NCI-H1436 (cell line): ENCODE data around the gene TECPR1.

Source experiments
- DNase-seq: peaks from one replicate; lab custom pipeline; 2025; lab: John Stamatoyannopoulos, UW

TECPR1 gene

DNA sequence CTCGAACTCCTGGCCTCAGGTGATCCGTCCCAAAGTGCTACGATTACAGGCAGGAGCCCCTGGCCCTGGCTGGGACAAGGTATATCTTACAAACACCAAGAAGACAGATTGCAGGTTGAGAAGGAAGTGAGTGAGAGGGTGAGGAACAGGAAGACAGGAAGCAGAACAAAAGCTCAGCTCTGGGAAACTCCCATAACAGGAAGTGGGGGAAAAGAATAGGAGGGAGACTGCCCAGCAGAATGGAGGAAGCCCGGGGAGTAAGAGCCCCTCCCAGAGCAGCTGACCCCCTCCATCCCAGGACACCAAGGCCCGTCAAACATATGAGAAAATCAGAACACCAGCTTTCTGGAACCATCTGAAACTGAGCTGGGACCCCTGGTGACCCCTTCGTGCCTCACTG, 2.9 kb downstream of the TECPR1 start:
- DNase-seq = no peak

DNA sequence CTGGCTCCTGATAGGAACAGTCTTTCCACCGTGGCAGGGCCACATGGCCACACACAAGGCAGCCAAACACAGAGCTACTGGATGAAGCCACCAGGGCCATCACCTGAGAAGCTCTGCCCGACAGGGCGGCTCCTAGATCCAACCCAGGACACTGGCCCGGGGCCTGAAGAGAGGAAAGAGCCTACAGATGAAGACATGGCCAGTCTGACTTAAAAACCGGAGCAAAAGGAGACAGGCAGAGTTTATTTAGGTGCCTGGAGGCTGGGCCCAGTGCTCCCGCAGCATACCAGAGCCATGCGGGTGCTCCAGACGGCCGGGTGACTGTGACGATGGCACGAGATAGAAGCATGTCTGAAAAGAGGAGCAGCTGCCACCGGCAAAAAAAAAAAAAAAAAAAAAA, 3.9 kb downstream of the TECPR1 start:
- DNase-seq = no peak

DNA sequence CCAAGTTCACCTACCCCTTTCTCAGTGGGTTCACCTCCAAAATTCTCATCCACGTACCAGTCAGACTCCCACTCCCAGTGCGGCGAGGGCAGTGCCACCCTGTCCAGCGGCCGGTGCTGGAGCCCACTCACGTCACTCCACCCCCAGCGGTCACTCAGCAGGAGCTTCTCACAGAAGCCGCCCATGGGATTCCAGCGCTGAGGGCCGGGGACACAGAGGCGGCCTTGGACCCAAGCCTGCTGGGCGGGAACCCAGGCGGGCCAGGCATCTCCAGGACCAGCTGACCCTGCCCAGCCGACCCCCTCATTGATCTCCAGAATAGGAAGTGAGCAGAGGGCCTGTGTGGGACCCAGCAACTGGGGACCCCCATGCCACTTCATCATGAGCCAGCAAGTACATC, 7.2 kb downstream of the TECPR1 start:
- DNase-seq = no peak

DNA sequence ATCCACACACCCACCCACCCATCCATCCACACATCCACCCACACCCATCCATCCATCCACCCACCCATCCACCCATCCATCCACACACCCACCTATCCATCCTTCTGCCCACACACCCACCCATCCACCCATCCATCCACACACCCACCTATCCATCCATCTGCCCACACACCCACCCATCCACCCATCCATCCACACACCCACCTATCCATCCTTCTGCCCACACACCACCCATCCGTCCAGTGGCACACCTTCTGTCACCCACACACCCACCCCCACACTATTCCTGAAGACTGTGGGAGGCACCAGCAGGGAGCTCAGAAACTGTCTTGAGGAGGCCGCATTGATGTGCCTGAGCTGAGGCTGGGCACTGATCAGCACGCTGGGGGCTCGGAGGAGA, 9.1 kb downstream of the TECPR1 start:
- DNase-seq = no peak

DNA sequence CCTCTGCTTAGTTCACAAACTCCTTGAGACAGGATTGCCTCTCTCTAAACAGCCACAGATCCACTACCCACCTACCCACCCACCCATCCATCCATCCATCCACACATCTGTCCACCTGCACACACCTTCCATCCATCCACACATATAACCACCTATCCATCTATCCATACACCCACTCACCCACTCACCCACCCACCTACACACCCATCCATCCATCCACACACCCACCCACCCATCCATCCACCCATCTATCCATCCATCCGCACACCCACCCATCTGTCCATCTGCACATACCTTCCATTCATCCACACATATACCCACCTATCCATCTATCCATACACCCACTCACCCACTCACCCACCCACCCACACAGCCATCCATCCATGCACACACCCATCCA, 9.7 kb downstream of the TECPR1 start:
- DNase-seq = no peak

DNA sequence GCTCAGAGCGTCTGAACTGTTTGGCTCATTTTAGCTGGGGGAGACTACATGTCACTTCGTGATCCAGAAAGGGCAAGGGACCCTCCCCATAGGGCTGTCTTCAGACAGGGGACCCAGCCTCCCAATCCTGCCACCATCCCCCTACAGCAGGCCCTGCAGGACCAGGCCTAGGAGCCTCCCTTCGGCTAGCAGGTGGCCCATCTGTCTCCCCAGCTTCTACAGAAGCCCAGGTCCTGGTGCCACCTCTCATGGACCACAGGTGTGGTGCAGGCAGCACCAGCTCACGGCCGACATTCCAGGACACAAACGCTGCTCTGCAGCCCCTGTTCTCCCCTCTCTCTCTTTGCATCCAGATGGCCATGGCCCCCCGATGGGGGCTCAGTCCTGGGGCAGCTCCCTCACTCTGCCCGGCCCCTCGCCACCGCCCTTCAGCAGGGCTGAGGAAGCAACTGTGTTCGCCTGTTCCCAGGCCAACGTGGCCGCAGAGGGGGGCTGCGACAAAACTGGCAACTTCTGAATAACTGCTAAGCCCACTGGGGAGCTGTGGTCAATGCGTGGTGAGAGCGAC, 10.3 kb downstream of the TECPR1 start:
- no peak for DNase-seq

DNA sequence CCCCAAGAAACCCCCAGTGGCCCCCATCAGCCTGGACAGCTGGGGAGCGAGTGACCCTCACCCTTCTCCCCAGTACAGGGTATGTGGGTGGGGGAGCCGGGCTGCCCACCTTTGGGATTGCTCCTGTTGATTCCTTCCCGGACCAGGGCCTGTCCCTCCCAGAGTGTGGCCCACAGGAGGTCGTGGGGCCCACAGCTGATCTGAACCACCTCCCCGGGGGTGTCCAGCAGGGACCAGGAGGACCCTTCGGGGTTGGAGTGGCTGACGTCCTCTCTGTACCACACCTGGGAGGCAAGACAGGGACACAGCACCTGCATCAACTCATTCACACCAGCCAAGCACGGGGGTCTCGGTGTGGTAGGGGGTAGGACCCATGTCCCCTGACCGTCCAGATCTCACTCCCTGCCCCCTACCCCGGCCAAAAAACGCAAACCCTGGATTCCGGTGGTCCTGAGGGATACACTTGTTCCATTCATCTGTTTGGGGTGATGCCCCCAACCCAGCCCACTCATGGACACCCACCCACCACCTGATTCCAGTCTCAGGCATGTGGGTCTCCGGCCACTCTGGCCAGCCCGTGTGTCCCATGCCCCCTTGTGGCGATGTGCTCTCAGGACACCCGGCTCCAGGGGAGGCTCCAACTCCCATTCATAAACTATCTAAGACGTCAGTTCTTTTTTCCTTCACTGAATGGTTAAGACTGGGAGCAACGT, 10.9 kb downstream of the TECPR1 start:
- no peak for DNase-seq

DNA sequence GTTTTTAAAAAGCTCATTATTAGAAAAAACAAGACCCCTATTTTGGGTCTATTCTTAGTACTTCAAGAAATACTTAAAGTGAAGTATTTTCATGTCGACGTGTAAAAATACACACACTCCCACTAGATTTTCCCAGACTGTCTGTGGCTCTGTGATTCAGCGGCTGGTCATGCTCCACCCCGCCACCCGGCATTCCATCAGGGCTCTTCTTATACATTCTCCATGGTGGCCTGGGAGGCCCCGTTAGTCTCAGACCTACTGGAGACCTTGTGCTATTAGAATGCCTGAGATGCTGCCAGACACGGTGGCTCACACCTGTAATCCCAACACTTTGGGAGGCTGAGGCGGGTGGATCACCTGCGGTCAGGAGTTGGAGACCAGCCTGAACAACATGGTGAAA, 13.1 kb downstream of the TECPR1 start:
- no peak for DNase-seq

DNA sequence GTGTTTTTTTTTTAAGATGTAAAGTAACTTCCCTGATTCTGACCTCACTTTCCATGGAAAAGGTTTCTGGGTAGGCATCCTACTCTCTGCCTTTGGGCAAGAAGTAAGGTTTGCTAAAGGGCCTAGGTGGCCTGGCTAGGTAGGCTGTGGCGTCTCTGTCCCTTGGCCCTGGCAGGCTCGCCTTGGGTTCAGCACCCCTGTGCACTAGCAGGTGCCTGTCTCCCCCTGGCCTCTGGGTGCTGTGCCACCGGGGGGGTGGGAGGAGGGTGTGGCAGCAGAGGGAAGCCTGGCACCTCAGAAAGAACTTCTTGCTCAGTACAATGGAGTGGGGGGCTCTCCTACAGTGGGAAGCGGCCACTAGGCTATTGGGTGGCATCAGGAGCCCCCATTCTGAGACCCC, 14.0 kb downstream of the TECPR1 start:
- no peak for DNase-seq

DNA sequence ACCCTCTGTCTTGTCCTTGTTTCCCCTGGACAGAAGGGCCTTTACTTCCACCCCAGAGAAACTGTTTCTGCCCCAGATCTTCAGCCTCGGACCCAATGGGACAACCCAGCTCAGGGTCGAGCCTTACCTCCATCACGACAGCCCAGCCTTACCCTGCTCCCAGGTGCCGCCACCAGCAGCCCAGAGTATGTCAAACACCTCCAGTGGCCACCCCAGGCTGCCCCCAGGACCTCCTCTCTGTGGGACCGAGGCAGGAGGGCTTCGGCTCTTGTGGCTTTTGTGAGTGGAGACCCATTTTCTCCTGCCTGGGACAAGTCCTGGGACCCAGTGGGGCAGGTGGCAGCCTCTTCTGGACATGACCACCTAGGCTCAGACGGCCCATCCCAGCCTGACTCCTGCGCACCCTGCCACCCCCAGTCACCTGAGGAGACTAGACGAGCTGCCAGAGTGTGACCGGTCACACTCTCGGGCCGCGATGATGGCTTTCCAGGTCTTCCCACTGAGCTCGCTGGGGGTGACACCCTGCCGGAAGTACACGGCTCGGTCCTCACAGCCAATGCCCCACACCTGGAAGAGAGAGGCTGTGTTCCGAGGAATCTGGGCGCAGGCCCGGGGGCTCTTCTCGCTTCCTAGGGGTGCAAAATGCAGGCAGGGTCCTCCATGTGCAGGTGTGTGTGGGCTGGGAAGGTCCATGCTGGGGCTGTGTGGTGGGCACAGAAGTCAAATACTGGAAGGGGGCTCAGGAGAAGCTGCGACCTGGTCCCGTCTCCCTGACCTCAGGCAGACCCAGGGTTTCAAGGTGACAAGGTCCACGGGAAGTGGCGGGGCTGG, 15.5 kb downstream of the TECPR1 start:
- DNase-seq = no peak

DNA sequence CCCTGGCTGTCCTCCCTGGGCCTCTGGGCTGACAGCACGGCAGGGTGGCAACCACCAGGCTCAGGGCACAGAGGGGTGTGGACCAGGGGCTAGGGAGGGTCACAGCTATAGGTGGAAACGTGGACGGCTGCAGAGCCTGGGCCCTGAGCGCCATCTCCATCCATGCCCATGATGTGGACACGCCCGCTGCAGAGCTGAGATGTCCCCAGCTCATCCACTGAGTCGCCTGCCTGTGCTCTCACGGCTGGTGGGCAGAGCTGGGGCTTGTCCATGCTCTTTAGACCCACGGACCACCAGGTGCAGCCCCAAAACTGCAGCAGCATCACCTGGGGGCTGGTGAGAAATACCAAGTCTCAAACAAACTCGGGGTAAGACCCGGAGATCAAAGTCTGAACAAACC, 16.1 kb downstream of the TECPR1 start:
- DNase-seq = no peak

DNA sequence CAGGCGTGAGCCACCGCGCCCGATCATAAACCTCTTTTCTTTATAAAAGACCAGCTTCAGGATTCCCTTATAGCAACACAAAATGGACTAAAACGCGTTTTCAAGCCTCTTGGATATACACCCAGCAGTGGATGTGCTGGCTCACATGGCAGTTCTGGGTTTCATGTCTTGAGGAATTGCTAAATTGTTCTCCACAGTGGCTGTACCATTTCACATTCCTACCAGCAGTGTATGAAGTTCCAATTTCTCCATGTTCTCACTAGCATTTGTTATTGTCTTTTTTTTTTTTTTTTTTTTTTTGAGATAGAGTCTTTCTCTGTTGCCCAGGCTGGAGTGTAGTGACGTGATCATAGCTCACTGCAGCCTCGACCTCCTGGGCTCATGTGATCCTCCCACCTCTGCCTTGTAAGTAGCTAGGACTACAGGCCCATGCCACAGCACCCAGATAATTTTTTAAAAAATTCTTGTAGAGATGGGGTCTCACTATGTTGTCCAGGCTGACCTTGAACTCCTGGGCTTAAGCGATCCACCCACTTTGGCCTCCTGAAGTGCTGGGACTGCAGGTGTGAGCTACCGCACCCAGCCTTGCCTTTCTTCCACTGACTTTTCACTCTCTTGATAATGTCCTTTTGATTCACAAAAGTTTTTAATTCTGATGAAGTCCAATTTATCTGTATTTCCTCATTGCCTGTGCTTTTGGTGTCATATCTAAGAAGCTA, 17.4 kb downstream of the TECPR1 start:
- no peak for DNase-seq

DNA sequence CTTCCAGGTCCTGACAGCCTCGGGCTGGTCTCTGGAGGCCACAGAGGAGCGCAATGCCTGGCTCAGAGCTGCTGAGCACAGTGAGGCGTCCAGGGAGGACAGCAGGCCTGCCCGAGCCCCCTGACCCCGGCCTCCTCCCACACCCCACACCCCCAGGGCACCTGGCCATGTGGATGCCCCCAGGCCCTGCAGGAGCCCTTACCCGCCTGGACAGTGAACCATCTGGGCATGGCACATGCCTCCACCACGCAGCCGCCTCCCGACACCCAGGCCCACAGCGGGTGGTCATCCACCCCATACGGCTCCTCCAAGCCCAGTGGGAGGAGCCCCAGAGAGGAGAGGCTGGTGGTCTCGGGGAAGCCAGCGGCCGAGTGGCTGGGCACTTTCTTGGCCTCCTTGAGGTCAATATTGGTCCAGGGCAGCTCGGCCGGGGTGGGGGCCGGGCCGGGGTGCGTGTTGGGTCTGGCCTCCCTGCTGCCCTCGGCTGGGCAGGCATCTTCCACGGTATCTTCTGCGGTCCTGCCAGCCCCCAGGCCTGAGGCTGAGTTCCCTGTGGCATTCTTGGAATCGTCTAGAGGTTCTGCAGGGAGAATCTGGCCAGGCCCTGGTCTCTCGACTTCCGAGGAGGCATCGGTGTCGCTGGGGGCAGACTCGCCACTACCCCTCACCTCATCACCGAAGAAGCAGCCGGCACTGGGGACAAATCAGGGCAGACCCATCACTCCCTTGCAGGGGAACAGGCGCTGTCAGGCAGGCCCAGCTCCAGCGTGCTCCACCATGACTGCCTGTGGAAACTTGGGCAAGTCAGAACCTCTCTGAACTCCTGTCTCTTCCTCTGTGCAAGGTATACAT, 18.6 kb downstream of the TECPR1 start:
- no peak for DNase-seq

DNA sequence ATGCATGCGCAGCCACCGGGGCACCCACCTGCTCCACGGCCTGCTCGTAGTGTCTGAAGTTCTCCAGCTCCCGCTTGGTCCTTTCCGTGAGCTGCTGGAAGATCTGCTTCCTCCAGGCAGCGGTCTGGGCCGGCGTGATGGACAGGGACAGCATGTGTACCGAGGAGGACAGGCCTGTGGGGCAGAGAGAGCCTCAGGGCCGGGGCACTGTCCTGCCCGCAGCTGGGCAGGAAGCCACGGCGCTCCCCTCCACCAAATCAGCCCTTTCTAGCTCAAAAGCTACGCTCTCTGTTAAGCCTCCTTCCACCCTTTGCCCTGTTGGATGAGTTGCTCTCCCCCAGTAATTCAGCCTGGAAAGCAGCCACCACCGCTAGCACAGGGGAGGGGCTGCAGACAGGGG, 19.2 kb downstream of the TECPR1 start:
- DNase-seq = no peak

DNA sequence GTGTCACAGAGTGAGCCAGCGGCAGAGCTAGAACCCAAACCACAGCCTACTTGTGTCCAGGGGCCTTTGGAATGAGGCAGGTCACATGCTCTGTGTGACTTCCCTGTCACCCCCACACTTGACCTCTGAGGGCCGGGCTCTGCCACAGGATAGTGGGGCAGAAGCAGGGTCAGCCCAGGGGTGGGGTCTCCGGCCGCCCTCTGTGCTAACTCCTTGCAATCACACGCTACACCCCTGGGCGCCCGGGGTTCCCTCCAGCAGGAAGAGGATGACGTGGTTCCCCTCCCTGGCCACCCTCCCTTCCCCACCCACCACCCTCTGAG, 19.8 kb downstream of the TECPR1 start:
- DNase-seq = no peak

DNA sequence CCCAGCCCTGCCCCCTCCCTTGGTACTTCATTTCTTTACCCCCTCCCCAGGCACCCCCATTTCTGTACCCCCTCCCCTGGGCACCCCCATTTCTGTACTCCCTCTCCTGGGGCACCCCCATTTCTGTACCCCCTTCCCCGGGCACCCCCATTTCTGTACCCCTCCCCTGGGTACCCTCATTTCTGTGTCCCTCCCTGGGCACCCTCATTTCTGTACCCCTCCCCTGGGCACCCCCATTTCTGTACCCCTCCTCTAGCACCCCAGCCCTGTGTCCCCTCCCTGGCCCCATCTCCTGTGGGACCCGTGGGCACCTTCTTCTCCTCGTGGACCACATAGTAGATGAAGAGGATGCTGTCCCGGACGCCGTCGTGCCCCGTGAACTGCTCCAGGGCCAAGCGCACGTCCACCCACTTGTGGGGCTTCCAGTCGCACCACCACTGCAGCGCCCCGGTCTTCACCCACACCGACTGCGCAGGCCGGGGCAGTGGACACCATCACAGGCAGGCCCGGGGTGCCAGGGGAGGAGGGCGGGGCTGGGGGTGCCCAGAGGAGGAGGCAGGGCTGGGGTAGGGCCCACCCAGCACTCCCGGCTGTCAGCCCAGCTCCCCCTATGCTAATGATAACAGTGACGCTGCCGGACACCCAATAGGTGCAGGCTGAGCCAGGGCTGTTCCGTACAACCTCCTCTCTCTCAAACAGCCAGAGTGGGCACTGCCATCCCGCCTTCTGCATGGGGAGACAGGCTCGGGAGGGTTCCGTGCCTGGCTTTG, 20.4 kb downstream of the TECPR1 start:
- no peak for DNase-seq

DNA sequence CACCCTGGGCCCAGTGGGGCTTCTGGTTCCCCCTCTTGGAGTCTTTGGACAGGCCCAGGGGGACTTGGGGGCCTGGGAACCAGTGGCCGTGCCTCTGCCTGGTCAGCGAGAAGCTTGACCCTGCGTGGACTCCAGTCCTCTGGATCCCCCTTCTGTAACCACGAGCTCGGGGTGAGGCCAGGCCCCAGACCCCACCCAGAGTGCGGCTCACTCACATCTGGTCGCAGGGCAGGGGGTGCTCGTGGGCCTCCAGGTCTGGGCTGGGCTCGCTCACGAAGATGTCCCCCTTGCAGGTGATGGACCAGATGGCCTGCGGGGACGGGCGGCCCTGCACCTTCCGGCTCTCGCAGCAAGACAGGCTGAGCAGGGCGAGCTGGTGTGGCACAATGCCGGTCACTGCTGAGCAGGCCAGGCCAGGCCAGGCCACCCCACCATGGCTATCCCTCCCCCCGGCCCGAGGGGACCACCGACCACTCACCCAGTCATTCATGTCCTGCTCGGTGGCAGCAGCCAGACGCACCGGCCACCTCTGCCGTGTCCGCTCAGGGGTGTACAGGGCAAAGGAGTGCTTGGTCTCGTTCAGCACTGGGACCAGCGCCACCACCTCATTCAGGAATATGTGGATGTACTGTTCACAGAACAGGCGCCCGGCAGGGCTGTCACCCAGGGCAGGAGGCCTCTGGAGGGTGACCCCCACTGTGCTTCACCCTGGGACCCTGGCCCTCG, 21.1 kb downstream of the TECPR1 start:
- DNase-seq = no peak

DNA sequence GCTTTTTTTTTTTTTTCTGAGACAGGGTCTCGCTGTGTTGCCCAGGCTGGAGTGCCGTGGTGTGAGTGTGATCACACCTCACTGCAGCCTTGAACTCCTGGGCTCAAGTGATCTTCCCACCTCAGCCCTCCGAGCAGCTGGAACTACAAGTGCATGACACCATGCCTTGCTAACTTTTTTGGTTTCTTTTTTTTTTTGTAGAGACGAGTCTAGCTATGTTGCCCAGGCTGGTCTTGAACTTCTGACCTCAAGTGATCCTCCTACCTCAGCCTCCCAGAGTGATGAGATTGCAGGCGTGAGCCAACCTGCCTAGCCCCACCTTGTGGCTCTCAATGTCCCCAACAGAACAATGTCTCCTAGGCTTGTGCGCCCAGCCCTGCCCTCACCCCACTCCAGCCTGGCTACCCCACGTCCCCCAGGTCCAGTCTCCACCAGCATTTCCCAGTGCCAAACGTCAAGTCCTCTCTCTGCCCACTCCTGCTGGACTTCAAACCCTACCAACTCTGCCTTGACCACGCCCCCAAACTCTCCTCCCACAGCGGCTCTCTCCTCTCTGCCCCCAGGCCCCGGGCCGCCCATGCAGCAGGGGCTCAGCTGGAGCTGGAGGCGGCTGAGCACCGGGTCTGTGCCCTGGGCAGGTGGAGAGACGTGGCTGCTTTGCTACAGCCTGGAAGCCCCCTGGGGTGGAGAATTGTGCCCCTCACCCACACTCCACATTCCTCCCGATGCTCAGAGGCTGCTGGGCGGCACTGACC, 21.9 kb downstream of the TECPR1 start:
- DNase-seq = no peak

DNA sequence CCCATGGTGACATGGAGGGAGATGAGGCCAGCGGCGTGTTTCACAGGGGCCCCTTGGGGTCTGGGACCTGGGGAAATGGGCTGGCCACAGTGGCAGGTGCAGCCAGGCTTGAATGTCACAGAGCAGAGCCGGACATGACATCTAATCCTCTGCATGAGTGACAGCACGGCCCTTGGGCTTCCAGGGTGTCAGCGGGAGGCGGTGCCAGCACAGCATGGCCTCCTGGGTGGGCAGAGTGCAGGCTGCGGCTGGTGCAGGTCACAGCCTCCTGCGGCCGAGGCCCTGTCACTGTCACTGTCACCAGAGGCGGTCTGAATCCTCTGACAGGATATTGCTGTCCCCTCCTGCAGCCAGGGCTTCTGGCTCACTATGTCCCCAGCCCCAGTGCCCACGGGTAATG, 22.6 kb downstream of the TECPR1 start:
- DNase-seq = no peak

DNA sequence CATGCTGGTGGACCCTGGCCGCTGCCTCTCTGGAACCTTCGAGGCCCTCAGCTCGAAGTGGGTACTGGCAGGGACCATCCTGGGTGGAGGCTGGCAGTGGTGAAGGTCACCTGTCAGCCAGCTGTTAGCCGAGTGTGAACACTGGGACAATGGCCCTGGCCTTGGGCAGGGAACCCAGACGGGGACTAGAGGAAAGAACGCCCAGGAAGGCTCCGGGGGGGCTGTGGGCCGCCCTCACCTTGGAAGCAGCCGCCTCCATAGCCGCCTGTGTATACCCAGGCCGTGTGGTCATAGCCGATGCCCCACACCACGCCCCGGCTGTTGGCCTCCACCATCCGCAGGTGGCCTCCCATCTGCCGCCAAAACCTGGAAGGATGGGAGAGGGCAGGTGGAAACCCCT, 23.2 kb downstream of the TECPR1 start:
- DNase-seq = no peak
